Measurements from ENCODE around the gene GTF3A.
A peak's percentile ranks its signal among the peaks of the same experiment; 100 is the strongest.

The GTF3A gene

GRCh38 chr13:27406178-27406939 lies 18.1 kb upstream of the GTF3A start:
- peak; percentile 22 for DNase-seq

GRCh38 chr13:27408074-27408473 lies 16.3 kb upstream of the GTF3A start:
- DNase-seq: no peak

GRCh38 chr13:27409013-27409412 lies 15.4 kb upstream of the GTF3A start:
- DNase-seq: no peak

- DNase-seq: no peak
These were observed 13.1 kb upstream of the GTF3A start for GRCh38 chr13:27411341-27411740.

- peak; percentile 4 for DNase-seq
These were observed 9.3 kb upstream of the GTF3A start for GRCh38 chr13:27415116-27415515.

- DNase-seq: no peak
These were observed 5.1 kb upstream of the GTF3A start for GRCh38 chr13:27419328-27419727.

- no peak for DNase-seq
These were observed 3.1 kb upstream of the GTF3A start for GRCh38 chr13:27421101-27421871.

- DNase-seq: peak; percentile 48
These were observed 1.1 kb upstream of the GTF3A start for GRCh38 chr13:27423333-27423732.

- DNase-seq: no peak
These were observed 919 bp downstream of the GTF3A start for GRCh38 chr13:27425158-27425917.

- peak; percentile 53 for DNase-seq
These were observed 1.7 kb downstream of the GTF3A start for GRCh38 chr13:27425918-27426630.

- no peak for DNase-seq
These were observed 3.2 kb downstream of the GTF3A start for GRCh38 chr13:27427641-27428040.

GRCh38 chr13:27428160-27428559 lies 3.7 kb downstream of the GTF3A start:
- DNase-seq: no peak

GRCh38 chr13:27432180-27432579 lies 7.8 kb downstream of the GTF3A start:
- DNase-seq: no peak

- DNase-seq: no peak
These were observed 8.3 kb downstream of the GTF3A start for GRCh38 chr13:27432611-27433210.

- no peak for DNase-seq
These were observed 12.7 kb downstream of the GTF3A start for GRCh38 chr13:27437126-27437525.

GRCh38 chr13:27440408-27440807 lies 16.0 kb downstream of the GTF3A start:
- DNase-seq: no peak

- DNase-seq: no peak
These were observed 17.7 kb downstream of the GTF3A start for GRCh38 chr13:27442071-27442647.

GRCh38 chr13:27442797-27443196 lies 18.4 kb downstream of the GTF3A start:
- peak; percentile 6 for DNase-seq

- DNase-seq: no peak
These were observed 22.7 kb downstream of the GTF3A start for GRCh38 chr13:27446986-27447583.

GRCh38 chr13:27448308-27448707 lies 23.9 kb downstream of the GTF3A start:
- DNase-seq: no peak

- no peak for DNase-seq
These were observed 24.7 kb downstream of the GTF3A start for GRCh38 chr13:27449081-27449603.

Data from NCI-H1694 (cell line).